ENCODE data around the gene STAT2.

The STAT2 gene

GRCh38 chr12:56293795-56294194, 66.1 kb downstream of the STAT2 start:
- no peak for DNase-seq (ENCODE audit: low read depth)

Data from activated T-cell treated with anti-CD3 and anti-CD28 coated beads for 48 hours (primary cell).